Calu3 (cell line): ENCODE measurements around the gene FOXK1. TPM values are rescaled to one million over a fixed set of nuclear protein-coding genes. Genes with fewer than 3 reads are reported as not detected.

Source experiments
- BruUV-seq: library from RNA; stranded (reverse); fragments of 400-500 nt; replicated peaks from 2 replicates; lab custom pipeline; 2021; lab: Mats Ljungman, UMichigan
- CTCF ChIA-PET: fragments of 300-600 bp; sonication (Branson Sonifier 250); formaldehyde crosslinking; loops from one replicate; lab custom pipeline; 2022; ENCODE audit warnings: antibody characterized with exemption; lab: Charles Lee
- DNase-seq: peaks from one replicate; pipeline ENCODE4 v3.0.0; 2022
- H3K27ac Mint-ChIP-seq: one replicate; pipeline ENCODE4 v1.8.0; 2022; ENCODE audit warnings: mixed read lengths; ENCODE audit not compliant: unreplicated experiment
- H3K27me3 Mint-ChIP-seq: one replicate; pipeline ENCODE4 v1.8.0; 2022; ENCODE audit warnings: mixed read lengths; ENCODE audit not compliant: unreplicated experiment
- H3K36me3 Mint-ChIP-seq: one replicate; pipeline ENCODE4 v1.8.0; 2022; ENCODE audit warnings: mild to moderate bottlenecking, moderate library complexity, mixed read lengths; ENCODE audit not compliant: insufficient read depth, unreplicated experiment
- H3K4me1 Mint-ChIP-seq: one replicate; pipeline ENCODE4 v1.8.0; 2022; ENCODE audit warnings: mild to moderate bottlenecking, low read depth, mixed read lengths; ENCODE audit not compliant: unreplicated experiment
- H3K4me3 Mint-ChIP-seq: one replicate; pipeline ENCODE4 v1.8.0; 2022; ENCODE audit warnings: mild to moderate bottlenecking, low read depth, moderate library complexity, mixed read lengths; ENCODE audit not compliant: unreplicated experiment
- H3K9me3 Mint-ChIP-seq: one replicate; pipeline ENCODE4 v1.8.0; 2022; ENCODE audit warnings: low read depth, mixed read lengths; ENCODE audit not compliant: unreplicated experiment
- intact Hi-C: fragments of 100-400 bp; cut with micrococcal nuclease; formaldehyde crosslinking; loops from one replicate; pipeline ENCODE4 v1.10.0; 2022; ENCODE audit not compliant: unreplicated experiment
- total RNA-seq: library from RNA; stranded (reverse); gene quantifications from 2 replicates; pipeline ENCODE4 v1.2.3, GENCODE V29; 2022
- TF ChIP-seq, protein P1 (sequence below): fragments of 200-600 bp; IDR thresholded peaks from one replicate; pipeline ENCODE4 v1.8.0; 2022; ENCODE audit warnings: antibody characterized with exemption; ENCODE audit not compliant: unreplicated experiment

Gene FOXK1
- total RNA-seq, 1 experiment from 2014 or later, result 65.9 TPM

DNA sequence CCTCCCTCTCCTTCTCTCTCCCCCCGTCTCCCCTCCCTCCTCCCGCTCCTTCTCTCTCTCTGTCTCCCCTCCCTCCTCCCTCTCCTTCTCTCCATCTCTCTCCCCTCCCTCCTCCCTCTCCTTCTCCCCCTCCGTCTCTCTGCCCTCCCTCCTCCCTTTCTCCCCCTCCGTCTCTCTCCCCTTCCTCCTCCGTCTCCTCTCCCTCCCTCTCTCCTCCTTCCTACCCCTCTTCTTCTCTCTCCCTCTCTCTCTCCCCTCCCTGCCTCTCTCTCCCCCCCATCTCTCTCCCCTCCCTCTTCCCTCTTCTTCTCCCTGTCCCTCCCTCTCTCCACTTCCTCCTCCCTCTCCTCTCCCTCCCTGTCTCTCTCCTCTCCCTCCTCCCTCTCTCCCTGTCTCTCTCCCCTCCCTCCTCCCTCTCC, 125.5 kb downstream of the FOXK1 start:
- Mint-ChIP-seq H3K4me3 (no peak overlapping the region), H3K36me3 (no peaks in the 10 kb centered on the region), H3K27me3 (peaks cover 41% of the 10 kb centered on the region), H3K4me1 (no peaks in the 10 kb centered on the region), H3K9me3 (no peaks in the 10 kb centered on the region), H3K27ac (no peak overlapping the region)
- TF ChIP-seq, protein P1, sequence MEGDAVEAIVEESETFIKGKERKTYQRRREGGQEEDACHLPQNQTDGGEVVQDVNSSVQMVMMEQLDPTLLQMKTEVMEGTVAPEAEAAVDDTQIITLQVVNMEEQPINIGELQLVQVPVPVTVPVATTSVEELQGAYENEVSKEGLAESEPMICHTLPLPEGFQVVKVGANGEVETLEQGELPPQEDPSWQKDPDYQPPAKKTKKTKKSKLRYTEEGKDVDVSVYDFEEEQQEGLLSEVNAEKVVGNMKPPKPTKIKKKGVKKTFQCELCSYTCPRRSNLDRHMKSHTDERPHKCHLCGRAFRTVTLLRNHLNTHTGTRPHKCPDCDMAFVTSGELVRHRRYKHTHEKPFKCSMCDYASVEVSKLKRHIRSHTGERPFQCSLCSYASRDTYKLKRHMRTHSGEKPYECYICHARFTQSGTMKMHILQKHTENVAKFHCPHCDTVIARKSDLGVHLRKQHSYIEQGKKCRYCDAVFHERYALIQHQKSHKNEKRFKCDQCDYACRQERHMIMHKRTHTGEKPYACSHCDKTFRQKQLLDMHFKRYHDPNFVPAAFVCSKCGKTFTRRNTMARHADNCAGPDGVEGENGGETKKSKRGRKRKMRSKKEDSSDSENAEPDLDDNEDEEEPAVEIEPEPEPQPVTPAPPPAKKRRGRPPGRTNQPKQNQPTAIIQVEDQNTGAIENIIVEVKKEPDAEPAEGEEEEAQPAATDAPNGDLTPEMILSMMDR, result no peak
- intact Hi-C loops, result no loop called here
- BruUV-seq, result no TSS peak
- CTCF ChIA-PET, result interaction anchor here (0.7 kb wide), 1 partner anchor 309 kb away, joined by 6 read pairs; no protein-coding TSS in a partner anchor
- DNase-seq, result no peak

DNA sequence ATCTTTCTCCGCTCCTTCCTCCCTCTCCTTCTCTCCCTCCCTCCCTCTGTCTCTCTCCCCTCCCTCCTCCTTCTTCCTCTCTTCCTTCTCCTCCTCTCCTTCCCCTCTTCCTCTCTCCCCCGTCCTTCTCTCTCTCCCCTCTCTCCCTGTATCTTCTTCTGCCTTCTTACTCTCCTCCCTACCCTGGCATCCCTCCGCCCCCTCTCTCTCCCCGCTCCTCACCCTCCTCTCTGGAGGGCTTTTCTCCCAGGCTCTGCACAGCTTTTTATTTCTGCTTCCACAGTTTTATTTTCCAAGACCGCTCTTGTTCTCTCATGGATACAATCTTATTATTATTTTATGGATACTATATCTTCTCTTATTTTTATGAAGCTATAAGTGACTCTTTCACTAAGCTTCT, 125.9 kb downstream of the FOXK1 start:
- Mint-ChIP-seq H3K27ac (no peak overlapping the region), H3K36me3 (no peaks in the 10 kb centered on the region), H3K4me3 (no peak overlapping the region), H3K9me3 (peaks cover 4% of the 10 kb centered on the region), H3K4me1 (no peaks in the 10 kb centered on the region), H3K27me3 (peaks cover 45% of the 10 kb centered on the region)
- TF ChIP-seq, protein P1, result no peak
- DNase-seq, result no peak
- intact Hi-C loops, result no loop called here
- CTCF ChIA-PET, result interaction anchor here (0.7 kb wide), 1 partner anchor 309 kb away, joined by 6 read pairs; no protein-coding TSS in a partner anchor
- no TSS peak for BruUV-seq

DNA sequence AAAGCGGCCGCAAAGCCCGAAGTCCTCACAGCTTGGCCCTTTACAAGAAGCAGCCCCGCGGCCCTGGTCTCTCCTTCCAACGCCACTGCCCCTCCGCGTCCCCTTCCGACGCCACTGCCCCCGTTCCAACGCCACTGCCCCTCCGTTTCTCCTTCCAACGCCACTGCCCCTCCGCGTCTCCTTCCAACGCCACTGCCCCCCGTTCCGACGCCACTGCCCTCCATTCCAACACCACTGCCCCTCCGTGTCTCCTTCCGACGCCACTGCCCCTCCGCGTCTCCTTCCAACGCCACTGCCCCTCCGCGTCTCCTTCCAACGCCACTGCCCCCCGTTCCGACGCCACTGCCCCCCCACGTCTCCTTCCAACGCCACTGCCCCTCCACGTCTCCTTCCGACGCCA, 126.5 kb downstream of the FOXK1 start:
- no peaks in the 10 kb centered on the region for H3K4me1 Mint-ChIP-seq
- no peak overlapping the region for H3K4me3 Mint-ChIP-seq
- H3K27ac Mint-ChIP-seq, result no peak overlapping the region
- intact Hi-C loops, result no loop called here
- TF ChIP-seq, protein P1, result no peak
- no TSS peak for BruUV-seq
- DNase-seq, result no peak
- H3K27me3 Mint-ChIP-seq, result peaks cover 51% of the 10 kb centered on the region
- H3K9me3 Mint-ChIP-seq, result peaks cover 5% of the 10 kb centered on the region
- CTCF ChIA-PET, result interaction anchor here (0.7 kb wide), 1 partner anchor 308 kb away, joined by 6 read pairs; no protein-coding TSS in a partner anchor
- H3K36me3 Mint-ChIP-seq, result no peaks in the 10 kb centered on the region

DNA sequence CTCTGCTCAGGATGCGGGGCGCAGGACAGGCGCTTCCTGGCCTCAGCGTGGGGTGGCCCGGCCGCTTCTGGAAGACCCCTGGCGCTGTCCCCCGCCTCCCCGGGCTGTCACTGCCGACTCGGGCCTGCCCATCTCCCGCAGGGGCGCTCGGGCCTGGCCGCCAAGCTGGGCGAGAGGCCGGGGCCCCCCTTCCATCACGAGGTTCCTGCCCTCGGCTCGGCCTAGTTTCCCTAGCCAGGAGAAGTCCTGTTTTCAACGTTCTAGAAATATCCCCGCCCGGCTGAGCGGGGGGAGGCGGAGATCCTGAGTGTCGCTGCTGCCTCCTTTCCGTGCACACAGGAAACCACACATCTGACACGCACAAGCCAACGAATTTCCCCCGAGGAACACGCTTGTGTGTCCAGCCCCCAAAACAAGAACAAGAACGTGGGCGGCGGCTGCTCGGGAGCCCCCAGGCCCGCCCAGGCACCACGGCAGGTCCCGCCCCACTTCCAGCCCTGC, 127.0 kb downstream of the FOXK1 start:
- no peaks in the 10 kb centered on the region for H3K36me3 Mint-ChIP-seq
- intact Hi-C loops, result no loop called here
- no TSS peak for BruUV-seq

More for the DNA sequence above, 127.0 kb downstream of the FOXK1 start:
- CTCF ChIA-PET, result no interaction called here
- Mint-ChIP-seq H3K27ac (no peak overlapping the region), H3K4me1 (no peaks in the 10 kb centered on the region), H3K27me3 (peaks cover 56% of the 10 kb centered on the region), H3K9me3 (peaks cover 5% of the 10 kb centered on the region), H3K4me3 (no peak overlapping the region)
- TF ChIP-seq, protein P1, result no peak
- DNase-seq, result no peak
